Measurements from ENCODE around the gene BNIP5.

The BNIP5 gene

DNA sequence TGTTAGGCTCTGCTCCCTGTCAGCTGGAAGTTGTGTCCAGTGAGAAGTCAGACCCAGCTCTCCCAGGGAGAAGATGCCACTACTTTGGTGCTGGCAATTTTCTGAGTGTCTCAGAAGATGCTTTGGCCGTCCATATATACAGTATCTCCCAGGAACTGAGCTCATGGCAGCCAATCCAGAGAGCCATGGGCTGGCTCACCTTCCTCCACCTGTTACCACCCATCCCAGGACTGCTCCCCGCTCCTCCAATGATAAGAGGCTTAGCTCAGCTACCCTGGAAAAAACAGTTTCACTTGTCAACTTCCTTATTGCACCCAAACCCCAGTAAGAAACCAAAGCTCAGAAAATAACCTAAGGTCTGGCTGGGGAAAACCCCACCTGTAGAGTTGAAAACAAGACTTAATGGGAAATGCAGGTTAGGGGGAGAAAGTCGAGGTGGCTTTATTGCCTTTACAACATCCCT, at the start of gene BNIP5:
BNIP5 (minus strand) TSS at position 110 of the 463 bp plus-strand sequence. CDS start 6,198 bp downstream, outside the sequence.
- no peak within 1 kb of the TSS for H3K27ac Mint-ChIP-seq (ENCODE audit: low read depth)
- DNase-seq (ENCODE audit: low spot score in 2 of 2) (no peak), ATAC-seq (replicated peaks; ENCODE audit: extremely low read depth, poor library complexity, severe bottlenecking) (no peak)
- H3K27me3 Mint-ChIP-seq: peaks cover 67% of the 10 kb centered on the region
- no peak within 1 kb of the TSS for H3K4me3 Mint-ChIP-seq
- H3K9me3 Mint-ChIP-seq: no peaks in the 10 kb centered on the region
- peaks cover 11% of the 10 kb centered on the region for H3K4me1 Mint-ChIP-seq
- H3K36me3 Mint-ChIP-seq (ENCODE audit: insufficient read depth): no peaks in the 10 kb centered on the region

GRCh38 chr6:36384095-36384494, 47.4 kb upstream of the BNIP5 start:
- H3K36me3 Mint-ChIP-seq (ENCODE audit: insufficient read depth): peaks cover 3% of the 10 kb centered on the region
- no peak overlapping the region for H3K4me3 Mint-ChIP-seq
- no peak overlapping the region for H3K27ac Mint-ChIP-seq (ENCODE audit: low read depth)
- no peaks in the 10 kb centered on the region for H3K9me3 Mint-ChIP-seq
- DNase-seq (ENCODE audit: low spot score in 2 of 2): no peak
- peaks cover 18% of the 10 kb centered on the region for H3K4me1 Mint-ChIP-seq
- peaks cover 20% of the 10 kb centered on the region for H3K27me3 Mint-ChIP-seq
- ATAC-seq (replicated peaks; ENCODE audit: extremely low read depth, poor library complexity, severe bottlenecking): no peak

DNA sequence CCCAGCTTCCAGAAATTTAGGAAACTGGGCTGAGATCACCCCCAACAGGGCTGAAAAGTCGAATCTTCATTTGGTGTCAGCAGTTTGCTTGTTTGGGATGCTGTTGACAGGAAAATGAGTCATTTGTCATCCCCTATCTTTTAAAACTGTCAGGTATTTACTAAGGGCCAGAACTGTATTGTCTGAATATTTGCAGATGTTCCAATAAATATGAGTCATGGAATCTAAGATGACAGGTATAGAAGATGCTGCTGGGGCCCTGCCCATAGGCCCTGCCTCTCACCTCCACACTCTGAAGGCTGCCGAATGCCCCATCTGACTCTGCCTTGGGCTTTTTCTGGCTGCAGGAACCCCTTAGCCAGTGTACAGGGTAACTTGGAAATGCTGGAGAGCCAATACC, 46.9 kb upstream of the BNIP5 start:
- ATAC-seq (replicated peaks; ENCODE audit: extremely low read depth, poor library complexity, severe bottlenecking) (no peak), DNase-seq (ENCODE audit: low spot score in 2 of 2) (no peak)
- Mint-ChIP-seq H3K27ac (ENCODE audit: low read depth) (no peak overlapping the region), H3K9me3 (no peaks in the 10 kb centered on the region), H3K4me1 (peaks cover 18% of the 10 kb centered on the region), H3K36me3 (ENCODE audit: insufficient read depth) (peaks cover 3% of the 10 kb centered on the region), H3K27me3 (peaks cover 19% of the 10 kb centered on the region), H3K4me3 (no peak overlapping the region)

GRCh38 chr6:36382976-36383375, 46.3 kb upstream of the BNIP5 start:
- Mint-ChIP-seq H3K4me1 (peaks cover 18% of the 10 kb centered on the region), H3K27ac (ENCODE audit: low read depth) (no peak overlapping the region), H3K4me3 (no peak overlapping the region), H3K9me3 (no peaks in the 10 kb centered on the region), H3K27me3 (peaks cover 13% of the 10 kb centered on the region), H3K36me3 (ENCODE audit: insufficient read depth) (peaks cover 3% of the 10 kb centered on the region)
- DNase-seq (ENCODE audit: low spot score in 2 of 2) (no peak), ATAC-seq (replicated peaks; ENCODE audit: extremely low read depth, poor library complexity, severe bottlenecking) (no peak)

GRCh38 chr6:36381502-36382389, 45.1 kb upstream of the BNIP5 start:
- Mint-ChIP-seq H3K4me3 (no peak overlapping the region), H3K27ac (ENCODE audit: low read depth) (no peak overlapping the region), H3K36me3 (ENCODE audit: insufficient read depth) (no peaks in the 10 kb centered on the region), H3K4me1 (peaks cover 12% of the 10 kb centered on the region), H3K9me3 (no peaks in the 10 kb centered on the region), H3K27me3 (peaks cover 2% of the 10 kb centered on the region)
- ATAC-seq (replicated peaks; ENCODE audit: extremely low read depth, poor library complexity, severe bottlenecking) (no peak), DNase-seq (ENCODE audit: low spot score in 2 of 2) (no peak)

DNA sequence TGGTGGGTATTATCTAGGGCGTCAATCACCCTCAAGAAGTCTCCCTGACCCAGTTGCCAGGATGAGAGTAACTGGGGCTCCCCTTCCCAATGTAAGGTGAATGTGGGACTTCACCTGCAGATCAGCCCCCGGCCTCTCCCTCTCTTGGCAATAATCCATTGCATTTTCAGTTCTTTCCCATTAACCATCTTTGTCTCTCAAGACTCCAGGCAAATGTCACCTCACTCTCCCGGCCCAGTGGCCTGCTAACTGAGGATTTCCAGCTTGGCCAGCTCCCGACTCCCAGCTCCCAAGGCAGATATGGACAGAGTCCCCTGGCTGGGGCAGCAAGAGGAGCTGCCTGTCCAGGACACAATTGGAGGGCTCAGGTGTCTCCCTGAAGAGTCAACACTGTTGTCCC, 43.5 kb upstream of the BNIP5 start:
- Mint-ChIP-seq H3K4me1 (no peaks in the 10 kb centered on the region), H3K4me3 (no peak overlapping the region), H3K36me3 (ENCODE audit: insufficient read depth) (no peaks in the 10 kb centered on the region), H3K27me3 (no peaks in the 10 kb centered on the region), H3K27ac (ENCODE audit: low read depth) (no peak overlapping the region), H3K9me3 (no peaks in the 10 kb centered on the region)
- no peak for DNase-seq (ENCODE audit: low spot score in 2 of 2)
- ATAC-seq (replicated peaks; ENCODE audit: extremely low read depth, poor library complexity, severe bottlenecking): no peak

DNA sequence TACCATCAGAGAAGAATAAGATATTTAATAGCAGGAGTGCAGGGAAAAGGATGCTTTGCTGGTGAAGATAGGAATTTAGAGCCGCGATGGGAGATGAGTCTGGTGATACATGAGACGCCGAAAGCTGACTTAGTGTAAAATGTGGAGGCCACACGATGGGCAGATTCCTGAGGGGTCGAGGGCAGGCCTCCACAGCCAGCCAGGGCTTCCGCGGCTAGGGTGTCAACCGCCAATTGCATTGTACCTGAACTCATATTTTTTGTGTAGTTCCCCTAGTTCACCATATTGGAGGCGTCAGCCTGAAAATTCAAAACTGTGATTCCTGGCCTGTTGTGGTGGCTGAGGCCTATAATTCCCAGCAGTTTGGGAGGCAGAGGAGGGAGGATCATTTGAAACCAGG, 42.2 kb upstream of the BNIP5 start:
- ATAC-seq (replicated peaks; ENCODE audit: extremely low read depth, poor library complexity, severe bottlenecking) (no peak), DNase-seq (ENCODE audit: low spot score in 2 of 2) (no peak)
- Mint-ChIP-seq H3K36me3 (ENCODE audit: insufficient read depth) (no peaks in the 10 kb centered on the region), H3K4me1 (no peaks in the 10 kb centered on the region), H3K9me3 (no peaks in the 10 kb centered on the region), H3K4me3 (no peak overlapping the region), H3K27ac (ENCODE audit: low read depth) (no peak overlapping the region), H3K27me3 (no peaks in the 10 kb centered on the region)

DNA sequence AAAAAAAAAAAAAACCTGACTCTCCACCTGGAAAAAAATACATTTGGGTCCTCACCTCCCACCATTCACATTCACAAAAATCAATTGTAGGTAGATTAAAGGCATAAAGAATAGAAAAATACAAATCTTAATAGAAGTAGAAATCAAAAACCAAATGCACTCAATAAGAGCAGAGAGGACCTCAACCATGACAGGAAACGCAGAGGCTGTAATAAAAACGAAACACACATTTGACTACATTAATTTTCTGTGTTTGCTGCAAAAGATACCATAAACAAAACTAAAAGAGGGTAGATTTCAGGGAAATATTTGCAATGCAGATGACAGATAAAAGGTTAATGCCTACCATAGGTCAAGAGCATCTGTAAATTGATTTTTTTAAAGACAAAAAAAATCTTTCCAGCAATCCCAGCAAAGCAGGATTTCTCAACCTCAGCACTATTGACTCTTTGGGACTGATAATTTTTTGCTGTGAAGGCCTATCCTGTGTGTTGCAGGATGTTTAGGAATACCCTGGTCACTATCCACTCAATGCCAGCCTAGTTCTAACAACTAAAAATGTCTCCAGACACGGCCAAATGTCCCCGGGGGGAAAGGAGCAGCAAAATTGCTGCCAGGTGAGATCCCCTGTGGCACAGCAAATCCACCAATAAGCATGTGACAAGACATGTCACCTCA, 41.7 kb upstream of the BNIP5 start:
- no peak overlapping the region for H3K4me3 Mint-ChIP-seq
- H3K27ac Mint-ChIP-seq (ENCODE audit: low read depth): no peak overlapping the region
- no peaks in the 10 kb centered on the region for H3K9me3 Mint-ChIP-seq
- H3K27me3 Mint-ChIP-seq: no peaks in the 10 kb centered on the region
- H3K4me1 Mint-ChIP-seq: no peaks in the 10 kb centered on the region
- no peak for DNase-seq (ENCODE audit: low spot score in 2 of 2)
- ATAC-seq (replicated peaks; ENCODE audit: extremely low read depth, poor library complexity, severe bottlenecking): no peak
- no peaks in the 10 kb centered on the region for H3K36me3 Mint-ChIP-seq (ENCODE audit: insufficient read depth)

GRCh38 chr6:36377594-36377993, 40.9 kb upstream of the BNIP5 start:
- DNase-seq (ENCODE audit: low spot score in 2 of 2) (no peak), ATAC-seq (replicated peaks; ENCODE audit: extremely low read depth, poor library complexity, severe bottlenecking) (no peak)
- H3K27ac Mint-ChIP-seq (ENCODE audit: low read depth): no peak overlapping the region
- H3K9me3 Mint-ChIP-seq: no peaks in the 10 kb centered on the region
- no peaks in the 10 kb centered on the region for H3K4me1 Mint-ChIP-seq
- no peaks in the 10 kb centered on the region for H3K27me3 Mint-ChIP-seq
- H3K36me3 Mint-ChIP-seq (ENCODE audit: insufficient read depth): no peaks in the 10 kb centered on the region
- H3K4me3 Mint-ChIP-seq: no peak overlapping the region

- ATAC-seq (replicated peaks; ENCODE audit: extremely low read depth, poor library complexity, severe bottlenecking): no peak
- Mint-ChIP-seq H3K27ac (ENCODE audit: low read depth) (no peak overlapping the region), H3K27me3 (no peaks in the 10 kb centered on the region), H3K4me1 (no peaks in the 10 kb centered on the region), H3K36me3 (ENCODE audit: insufficient read depth) (no peaks in the 10 kb centered on the region), H3K9me3 (no peaks in the 10 kb centered on the region), H3K4me3 (no peak overlapping the region)
- DNase-seq (ENCODE audit: low spot score in 2 of 2): no peak
These were observed 40.1 kb upstream of the BNIP5 start for GRCh38 chr6:36376742-36377141.

DNA sequence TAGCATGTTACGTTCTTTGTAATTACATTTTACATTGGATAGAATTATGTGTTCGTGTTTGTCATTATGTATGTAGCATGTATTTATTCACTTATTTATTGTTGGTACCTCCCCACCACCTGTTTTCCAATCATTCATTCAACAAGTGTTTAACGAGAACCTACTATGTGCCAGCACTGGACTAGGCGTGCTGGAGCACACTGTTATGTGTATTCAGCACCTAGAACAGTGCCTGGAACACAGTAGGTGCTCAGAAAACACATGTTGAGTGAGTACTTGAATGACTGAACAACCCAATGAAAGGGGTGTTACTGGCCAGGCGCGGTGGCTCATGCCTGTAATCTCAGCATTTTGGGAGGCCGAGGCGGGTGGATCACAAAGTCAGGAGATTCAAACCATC, 39.5 kb upstream of the BNIP5 start:
- Mint-ChIP-seq H3K4me1 (no peaks in the 10 kb centered on the region), H3K27ac (ENCODE audit: low read depth) (peak overlapping the region; percentile 10), H3K4me3 (no peak overlapping the region), H3K36me3 (ENCODE audit: insufficient read depth) (no peaks in the 10 kb centered on the region), H3K27me3 (no peaks in the 10 kb centered on the region), H3K9me3 (no peaks in the 10 kb centered on the region)
- DNase-seq (ENCODE audit: low spot score in 2 of 2) (no peak), ATAC-seq (replicated peaks; ENCODE audit: extremely low read depth, poor library complexity, severe bottlenecking) (no peak)

GRCh38 chr6:36375644-36376155, 39.0 kb upstream of the BNIP5 start:
- Mint-ChIP-seq H3K36me3 (ENCODE audit: insufficient read depth) (no peaks in the 10 kb centered on the region), H3K4me3 (no peak overlapping the region), H3K4me1 (no peaks in the 10 kb centered on the region), H3K27me3 (no peaks in the 10 kb centered on the region), H3K27ac (ENCODE audit: low read depth) (peak overlapping the region; percentile 10), H3K9me3 (no peaks in the 10 kb centered on the region)
- ATAC-seq (replicated peaks; ENCODE audit: extremely low read depth, poor library complexity, severe bottlenecking) (no peak), DNase-seq (ENCODE audit: low spot score in 2 of 2) (no peak)

GRCh38 chr6:36374972-36375371, 38.3 kb upstream of the BNIP5 start:
- H3K4me1 Mint-ChIP-seq: no peaks in the 10 kb centered on the region
- DNase-seq (ENCODE audit: low spot score in 2 of 2) (no peak), ATAC-seq (replicated peaks; ENCODE audit: extremely low read depth, poor library complexity, severe bottlenecking) (no peak)
- H3K4me3 Mint-ChIP-seq: no peak overlapping the region
- H3K27ac Mint-ChIP-seq (ENCODE audit: low read depth): no peak overlapping the region
- no peaks in the 10 kb centered on the region for H3K36me3 Mint-ChIP-seq (ENCODE audit: insufficient read depth)
- H3K9me3 Mint-ChIP-seq: no peaks in the 10 kb centered on the region
- H3K27me3 Mint-ChIP-seq: no peaks in the 10 kb centered on the region
